ENCODE results near the gene OR10H5.
"Not testable (repeated sequence)": the region's sequence is repeated elsewhere in the genome, so short reads cannot be mapped to it uniquely, and the experiment has no call there.

Gene OR10H5, protein sequence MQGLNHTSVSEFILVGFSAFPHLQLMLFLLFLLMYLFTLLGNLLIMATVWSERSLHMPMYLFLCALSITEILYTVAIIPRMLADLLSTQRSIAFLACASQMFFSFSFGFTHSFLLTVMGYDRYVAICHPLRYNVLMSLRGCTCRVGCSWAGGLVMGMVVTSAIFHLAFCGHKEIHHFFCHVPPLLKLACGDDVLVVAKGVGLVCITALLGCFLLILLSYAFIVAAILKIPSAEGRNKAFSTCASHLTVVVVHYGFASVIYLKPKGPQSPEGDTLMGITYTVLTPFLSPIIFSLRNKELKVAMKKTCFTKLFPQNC

DNA sequence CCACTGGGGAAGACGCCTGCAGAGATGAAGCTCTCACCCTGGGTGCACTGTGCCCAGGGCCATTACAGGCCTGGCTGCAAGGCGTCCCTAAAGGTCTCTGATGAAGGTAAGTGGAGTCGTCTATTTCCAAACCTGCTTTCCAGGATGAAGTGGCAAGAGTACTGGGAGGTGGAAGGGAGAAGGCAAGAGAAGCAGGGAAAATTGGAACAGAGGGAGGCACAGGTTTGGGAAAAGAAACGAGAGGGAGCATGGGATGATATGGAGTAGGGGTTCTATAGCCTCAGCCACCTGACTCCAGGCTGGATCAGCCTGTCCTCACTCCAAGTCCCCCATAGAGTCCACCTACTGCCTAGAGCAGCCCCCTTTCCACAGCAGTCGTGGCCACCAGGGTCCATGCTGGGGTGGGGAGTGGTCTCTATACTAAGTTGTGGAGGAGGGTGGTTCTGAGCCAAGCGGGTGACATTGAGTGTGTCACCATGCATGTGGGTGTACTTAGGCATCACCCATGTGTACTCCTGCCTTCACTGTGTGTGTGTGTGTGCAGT lies at the start of gene OR10H5:
TSS of gene OR10H5 (plus strand) at position 51 of the 545 bp plus-strand sequence. CDS start 6,388 bp downstream, outside the sequence.
- DNase-seq (ENCODE audit: low read depth), result no peak

- DNase-seq (ENCODE audit: low read depth), result no peak
Measured at GRCh38 chr19:15737722-15738121, 49.7 kb upstream of the OR10H5 start, which contains the start of gene OR10H3. Gene OR10H3, plus strand, starts transcription at chr19:15737985. Its CDS starts 3,408 bp downstream, at chr19:15741393.

GRCh38 chr19:15740785-15741184 lies 46.7 kb upstream of the OR10H5 start:
- no peak for DNase-seq (ENCODE audit: low read depth)

DNA sequence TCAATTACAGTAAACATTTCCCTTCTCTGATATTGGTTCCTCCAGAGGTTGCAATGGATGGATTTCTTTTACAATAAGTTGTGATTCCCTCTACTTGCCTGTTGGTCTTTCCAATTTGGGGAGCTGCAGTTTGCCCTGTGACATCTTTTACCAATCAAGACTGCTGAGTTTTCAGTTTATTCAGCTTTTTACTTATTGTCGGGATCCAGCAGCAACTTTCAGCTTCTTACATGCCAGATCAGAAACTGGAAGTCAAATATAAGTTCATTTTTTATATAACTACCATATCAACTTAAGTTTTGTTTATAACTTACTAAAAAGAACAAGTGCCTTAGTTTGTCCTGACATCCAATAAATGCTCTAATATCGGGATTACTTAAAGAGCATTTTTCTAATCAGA lies 39.2 kb upstream of the OR10H5 start:
- no peak for DNase-seq (ENCODE audit: low read depth)

- DNase-seq (ENCODE audit: low read depth), result no peak
Measured at GRCh38 chr19:15758379-15758778, 29.1 kb upstream of the OR10H5 start.

- DNase-seq (ENCODE audit: low read depth), result no peak
Measured at GRCh38 chr19:15759962-15760565, 27.4 kb upstream of the OR10H5 start.

DNA sequence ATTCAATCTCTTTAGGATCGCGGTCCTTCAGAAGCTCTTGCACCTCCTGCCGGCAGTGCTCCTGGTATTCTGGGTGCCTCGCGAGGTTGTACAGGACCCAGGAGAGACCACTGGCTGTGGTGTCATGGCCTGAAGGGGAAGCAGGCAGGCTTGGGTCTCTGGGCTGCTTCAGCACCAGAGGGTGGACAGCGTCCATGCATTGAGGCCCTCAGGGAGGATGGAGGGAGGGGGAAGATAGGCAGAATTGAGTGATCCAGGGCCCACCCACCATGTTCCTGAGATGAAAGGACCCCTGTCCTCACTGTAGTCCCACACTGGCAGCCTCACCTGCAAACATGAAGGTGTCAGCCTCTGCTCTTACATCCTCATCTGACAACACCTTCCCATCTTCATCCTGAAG lies 17.9 kb upstream of the OR10H5 start:
- DNase-seq (ENCODE audit: low read depth), result no peak

DNA sequence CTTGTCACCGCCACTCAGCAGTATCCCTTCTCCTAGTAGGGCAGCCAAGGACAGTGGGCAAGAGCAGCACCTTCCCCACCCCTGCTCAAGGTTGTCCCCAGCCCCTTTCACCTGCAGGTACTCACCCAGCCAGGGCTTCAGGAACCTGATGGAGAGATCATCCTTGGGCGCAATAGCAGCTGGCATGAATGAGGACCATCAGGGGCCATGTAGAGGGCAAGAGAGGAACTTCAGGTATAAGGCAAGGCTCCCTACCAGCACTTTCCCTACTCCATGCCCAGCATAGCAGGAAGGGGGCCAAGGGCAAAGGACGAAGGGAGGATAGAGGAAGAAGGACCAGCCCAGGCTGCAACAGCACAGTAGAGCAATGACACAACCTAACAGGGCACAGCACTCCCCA lies 13.3 kb upstream of the OR10H5 start:
- DNase-seq (ENCODE audit: low read depth), result not testable (repeated sequence)

DNA sequence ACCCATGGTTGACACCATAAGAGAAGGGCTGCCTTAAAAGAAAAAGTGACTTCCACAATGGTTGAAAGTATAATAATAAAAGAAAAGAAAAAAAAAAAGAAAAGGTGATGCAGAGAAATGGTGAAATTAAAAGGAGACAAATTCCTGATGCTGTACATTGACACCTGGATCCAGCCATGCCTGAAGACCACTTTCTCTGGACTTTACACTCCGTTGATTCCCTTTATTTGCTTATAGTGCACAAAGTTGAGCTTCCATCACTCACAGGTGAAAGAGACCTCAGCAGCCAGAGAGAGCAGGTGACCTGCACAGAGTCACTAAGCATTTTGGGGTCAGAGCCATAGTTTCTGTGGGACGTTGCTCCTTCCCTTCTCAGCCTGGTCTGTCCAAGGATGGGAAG lies 12.2 kb upstream of the OR10H5 start:
- DNase-seq (ENCODE audit: low read depth), result no peak

DNA sequence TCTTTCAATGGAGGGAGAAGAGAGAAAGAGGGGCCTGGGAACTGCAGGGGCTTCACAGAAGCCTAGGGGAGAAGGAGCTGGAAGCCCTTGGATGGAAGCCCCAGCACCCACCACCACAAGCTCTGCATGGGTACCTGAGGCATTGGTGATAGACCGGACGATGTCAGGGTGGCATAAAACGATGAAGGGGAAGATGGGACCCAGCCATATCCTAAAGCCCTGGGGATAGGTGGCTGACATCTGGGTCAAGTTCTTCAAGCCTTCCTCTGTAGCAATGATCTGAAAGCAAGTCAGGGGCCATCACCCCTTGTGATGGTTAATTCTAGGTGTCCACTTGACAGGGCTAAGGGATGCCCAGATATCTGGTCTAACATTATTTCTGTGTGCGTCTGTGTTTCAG lies 11.2 kb upstream of the OR10H5 start:
- no peak for DNase-seq (ENCODE audit: low read depth)

- no peak for DNase-seq (ENCODE audit: low read depth)
Measured at GRCh38 chr19:15776991-15777970, 10.2 kb upstream of the OR10H5 start.

DNA sequence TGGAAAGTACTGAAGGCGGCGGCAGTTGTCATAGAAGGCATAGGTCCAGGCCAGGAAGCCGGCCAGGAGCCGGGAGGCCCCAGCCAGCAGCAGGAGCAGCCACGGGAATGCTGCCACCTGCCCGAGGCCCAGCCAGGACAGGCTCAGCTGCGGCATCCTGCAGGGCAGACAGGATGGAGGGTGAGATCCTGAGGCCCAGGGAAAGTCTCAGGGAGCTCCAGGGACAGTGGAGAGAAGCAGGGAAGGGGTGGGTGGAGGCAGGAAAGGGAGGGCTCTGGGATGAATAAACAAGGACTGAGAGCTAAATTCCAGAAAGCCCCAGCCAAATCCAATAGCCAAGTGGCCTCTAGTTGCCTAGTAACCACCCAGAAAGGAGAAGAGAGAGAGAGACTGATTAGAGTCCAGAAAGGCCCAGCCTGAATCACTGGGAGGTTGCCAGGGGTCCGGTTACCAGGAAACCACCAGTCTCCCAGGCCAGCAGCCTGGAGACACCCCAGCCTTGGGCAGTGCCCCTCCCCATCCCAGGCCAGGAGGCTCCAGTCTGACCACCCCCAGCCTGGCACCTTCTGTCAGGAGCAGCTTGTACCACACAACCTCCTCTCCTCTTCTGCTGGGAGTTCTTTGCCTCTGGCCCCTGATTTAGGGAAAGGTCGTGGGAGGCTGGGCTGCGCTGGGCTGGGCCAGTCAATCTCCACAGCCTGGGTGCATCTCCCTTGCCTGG lies 7.5 kb upstream of the OR10H5 start:
- no peak for DNase-seq (ENCODE audit: low read depth)

- DNase-seq (ENCODE audit: low read depth), result no peak
Measured at GRCh38 chr19:15780610-15781418, 6.6 kb upstream of the OR10H5 start.

DNA sequence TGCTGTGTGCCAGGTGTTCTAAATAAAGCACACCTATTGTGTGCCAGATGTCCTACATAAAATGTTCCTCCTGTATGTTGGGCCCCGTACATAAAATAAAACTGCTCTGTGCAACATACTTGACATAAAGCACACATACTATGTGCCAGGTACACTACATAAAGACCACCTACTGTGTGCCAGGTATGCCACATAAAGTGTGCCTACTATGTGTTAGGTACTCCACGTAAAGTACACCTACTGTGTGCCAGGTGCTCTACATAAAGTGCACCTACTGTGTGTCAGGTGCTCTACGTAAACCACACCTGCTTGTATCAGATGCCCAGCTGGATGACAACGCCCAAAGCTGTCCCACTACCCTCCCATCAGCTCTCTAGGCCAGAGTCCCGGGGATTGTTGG lies 5.8 kb upstream of the OR10H5 start:
- no peak for DNase-seq (ENCODE audit: low read depth)

GRCh38 chr19:15782211-15782610 lies 5.2 kb upstream of the OR10H5 start:
- DNase-seq (ENCODE audit: low read depth), result no peak

- DNase-seq (ENCODE audit: low read depth), result peak; percentile 22
Measured at GRCh38 chr19:15782896-15783295, 4.6 kb upstream of the OR10H5 start.

DNA sequence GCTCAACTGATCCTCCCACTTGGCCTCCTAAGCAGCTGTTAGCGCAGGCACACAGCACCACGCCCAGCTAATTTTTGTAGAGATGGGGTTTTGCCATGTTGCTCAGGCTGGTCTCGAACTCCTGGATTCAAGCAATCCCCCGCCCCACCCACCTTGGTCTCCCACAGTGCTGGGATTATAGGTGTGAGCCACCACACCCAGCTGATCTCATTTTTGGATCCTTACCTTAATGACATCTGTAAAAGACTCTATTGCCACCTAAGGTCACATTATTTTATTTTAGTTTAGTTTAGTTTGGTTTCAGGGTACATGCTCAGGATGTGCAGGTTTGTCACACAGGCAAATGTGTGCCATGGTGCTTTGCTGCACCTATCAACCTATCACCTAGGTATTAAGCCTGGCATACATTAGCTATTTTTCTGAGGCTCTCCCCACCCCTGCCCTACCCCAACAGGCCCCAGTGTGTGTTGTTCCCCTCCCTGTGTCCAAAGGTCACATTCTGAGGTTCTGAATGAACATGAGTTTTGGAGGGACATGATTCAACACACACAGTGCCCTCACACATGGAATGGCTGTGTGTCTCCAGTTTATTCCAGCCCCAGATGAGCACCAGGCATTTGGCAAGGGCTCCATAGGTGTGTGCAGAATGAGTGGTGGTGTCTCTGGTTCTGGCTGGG lies 1.3 kb downstream of the OR10H5 start:
- no peak for DNase-seq (ENCODE audit: low read depth)

GRCh38 chr19:15790096-15790495 lies 2.6 kb downstream of the OR10H5 start:
- no peak for DNase-seq (ENCODE audit: low read depth)

DNA sequence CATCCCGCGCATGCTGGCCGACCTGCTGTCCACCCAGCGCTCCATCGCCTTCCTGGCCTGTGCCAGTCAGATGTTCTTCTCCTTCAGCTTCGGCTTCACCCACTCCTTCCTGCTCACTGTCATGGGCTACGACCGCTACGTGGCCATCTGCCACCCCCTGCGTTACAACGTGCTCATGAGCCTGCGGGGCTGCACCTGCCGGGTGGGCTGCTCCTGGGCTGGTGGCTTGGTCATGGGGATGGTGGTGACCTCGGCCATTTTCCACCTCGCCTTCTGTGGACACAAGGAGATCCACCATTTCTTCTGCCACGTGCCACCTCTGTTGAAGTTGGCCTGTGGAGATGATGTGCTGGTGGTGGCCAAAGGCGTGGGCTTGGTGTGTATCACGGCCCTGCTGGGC lies 6.8 kb downstream of the OR10H5 start:
- DNase-seq (ENCODE audit: low read depth), result not testable (repeated sequence)

DNA sequence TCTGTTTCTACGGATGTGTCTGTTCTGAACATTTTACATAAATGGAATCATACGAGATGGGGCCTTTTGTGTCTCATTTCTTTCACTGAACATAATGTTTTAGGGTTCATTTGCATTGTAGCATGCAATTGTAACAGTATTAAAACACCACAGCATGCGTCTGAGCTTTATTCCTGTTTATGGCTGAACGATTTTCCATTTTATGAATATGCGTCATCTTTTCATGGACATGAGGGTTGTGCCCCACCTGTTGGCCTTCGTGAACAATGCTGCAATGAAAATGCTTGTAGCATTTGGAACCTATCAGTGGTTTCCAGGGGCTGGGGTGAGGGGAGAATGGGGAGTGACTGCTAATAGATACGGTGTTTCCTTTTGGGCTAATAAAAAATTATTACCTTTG lies 22.9 kb downstream of the OR10H5 start:
- no peak for DNase-seq (ENCODE audit: low read depth)

All from CMK (cell line).